AG04450 (cell line): ENCODE results near the gene CDK13. TPM values are rescaled to one million over a fixed set of nuclear protein-coding genes. Genes with fewer than 3 reads are reported as not detected.
"Not testable (repeated sequence)": the region's sequence is repeated elsewhere in the genome, so short reads cannot be mapped to it uniquely, and the experiment has no call there.

ENCODE experiments used
- CTCF ChIA-PET: fragments of 300-600, 350-600 bp; formaldehyde crosslinking; extraction: SDS; loops from one replicate; lab custom pipeline; 2022; ENCODE audit warnings: antibody characterized with exemption, inconsistent platforms; lab: Charles Lee
- POLR2A ChIA-PET: fragments of 350-600 bp; formaldehyde crosslinking; extraction: SDS; loops from one replicate; lab custom pipeline; 2021; ENCODE audit warnings: antibody characterized with exemption, inconsistent platforms; lab: Yijun Ruan, JAX
- DNase-seq: peaks from one replicate; pipeline ENCODE4 v3.0.0-alpha.2; 2011; ENCODE audit warnings: low read depth, low spot score
- H3K27ac ChIP-seq: one replicate; pipeline ENCODE4 v1.5.1; 2012; ENCODE audit warnings: low read depth, low read length, control low read depth
- H3K27me3 ChIP-seq: one replicate; pipeline ENCODE4 v1.6.0; 2012; ENCODE audit warnings: low read length; ENCODE audit not compliant: control insufficient read depth, insufficient read depth
- H3K4me3 ChIP-seq: 2 replicates; pipeline ENCODE4 v1.5.1; 2011; ENCODE audit warnings: mild to moderate bottlenecking, low read depth, low read length, control low read depth
- H3K9me3 ChIP-seq: 2 replicates; pipeline ENCODE4 v1.5.1; 2012; ENCODE audit warnings: low read length; ENCODE audit not compliant: control insufficient read depth, insufficient read depth
- polyA plus RNA-seq: library from polyadenylated mRNA; depleted of rRNA; stranded (reverse); fragments of >200 nt; gene quantifications from 2 replicates; pipeline ENCODE4 v1.2.3, GENCODE V29; 2011
- TF ChIP-seq, protein P1 (sequence below): IDR thresholded peaks from 2 replicates; pipeline ENCODE4 v1.5.1; 2011; ENCODE audit warnings: low read depth, low read length, control low read depth, inconsistent platforms

The CDK13 gene
- polyA plus RNA-seq, 1 experiment, result 44.2 TPM

GRCh38 chr7:39910108-39910869, 39.8 kb upstream of the CDK13 start:
- no peaks in the 10 kb centered on the region; the same call in 1 of the 2 replicates for H3K9me3 ChIP-seq
- ChIA-PET POLR2A (interaction anchor here (0.9 to 1.4 kb wide), 2 partner anchors 10 to 38 kb away, joined by 4 to 5 read pairs; no protein-coding TSS in a partner anchor), CTCF (interaction anchor here (0.6 to 1.6 kb wide), 5 partner anchors 13 to 330 kb away, joined by 3 to 11 read pairs (median 3); no protein-coding TSS in a partner anchor)
- H3K4me3 ChIP-seq, result no peak overlapping the region
- H3K27ac ChIP-seq, result no peak overlapping the region
- peak; percentile 2 for DNase-seq
- no peaks in the 10 kb centered on the region for H3K27me3 ChIP-seq
- TF ChIP-seq, protein P1, sequence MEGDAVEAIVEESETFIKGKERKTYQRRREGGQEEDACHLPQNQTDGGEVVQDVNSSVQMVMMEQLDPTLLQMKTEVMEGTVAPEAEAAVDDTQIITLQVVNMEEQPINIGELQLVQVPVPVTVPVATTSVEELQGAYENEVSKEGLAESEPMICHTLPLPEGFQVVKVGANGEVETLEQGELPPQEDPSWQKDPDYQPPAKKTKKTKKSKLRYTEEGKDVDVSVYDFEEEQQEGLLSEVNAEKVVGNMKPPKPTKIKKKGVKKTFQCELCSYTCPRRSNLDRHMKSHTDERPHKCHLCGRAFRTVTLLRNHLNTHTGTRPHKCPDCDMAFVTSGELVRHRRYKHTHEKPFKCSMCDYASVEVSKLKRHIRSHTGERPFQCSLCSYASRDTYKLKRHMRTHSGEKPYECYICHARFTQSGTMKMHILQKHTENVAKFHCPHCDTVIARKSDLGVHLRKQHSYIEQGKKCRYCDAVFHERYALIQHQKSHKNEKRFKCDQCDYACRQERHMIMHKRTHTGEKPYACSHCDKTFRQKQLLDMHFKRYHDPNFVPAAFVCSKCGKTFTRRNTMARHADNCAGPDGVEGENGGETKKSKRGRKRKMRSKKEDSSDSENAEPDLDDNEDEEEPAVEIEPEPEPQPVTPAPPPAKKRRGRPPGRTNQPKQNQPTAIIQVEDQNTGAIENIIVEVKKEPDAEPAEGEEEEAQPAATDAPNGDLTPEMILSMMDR, result no peak

GRCh38 chr7:39911167-39911566, 38.9 kb upstream of the CDK13 start:
- no peak overlapping the region for H3K27ac ChIP-seq
- POLR2A ChIA-PET, result interaction anchor here (1.4 kb wide), 1 partner anchor 9 kb away, joined by 5 read pairs; no protein-coding TSS in a partner anchor
- H3K4me3 ChIP-seq, result no peak overlapping the region
- no peak for DNase-seq
- CTCF ChIA-PET, result interaction anchor here (0.6 to 1.6 kb wide), 3 partner anchors 16 to 331 kb away, joined by 3 to 11 read pairs (median 3); no protein-coding TSS in a partner anchor
- no peaks in the 10 kb centered on the region for H3K27me3 ChIP-seq
- no peaks in the 10 kb centered on the region; the same call in 1 of the 2 replicates for H3K9me3 ChIP-seq
- TF ChIP-seq, protein P1, result 0 out of 2 replicates have a peak, but pooled peaks have one; percentile 18

GRCh38 chr7:39915847-39916246, 34.2 kb upstream of the CDK13 start:
- H3K9me3 ChIP-seq, POLR2A ChIA-PET, DNase-seq, H3K27me3 ChIP-seq, H3K27ac ChIP-seq, H3K4me3 ChIP-seq: not testable (repeated sequence)
- CTCF ChIA-PET, result interaction anchor here (1.0 to 1.8 kb wide), 2 partner anchors 16 to 20 kb away, joined by 3 to 9 read pairs; no protein-coding TSS in a partner anchor

DNA sequence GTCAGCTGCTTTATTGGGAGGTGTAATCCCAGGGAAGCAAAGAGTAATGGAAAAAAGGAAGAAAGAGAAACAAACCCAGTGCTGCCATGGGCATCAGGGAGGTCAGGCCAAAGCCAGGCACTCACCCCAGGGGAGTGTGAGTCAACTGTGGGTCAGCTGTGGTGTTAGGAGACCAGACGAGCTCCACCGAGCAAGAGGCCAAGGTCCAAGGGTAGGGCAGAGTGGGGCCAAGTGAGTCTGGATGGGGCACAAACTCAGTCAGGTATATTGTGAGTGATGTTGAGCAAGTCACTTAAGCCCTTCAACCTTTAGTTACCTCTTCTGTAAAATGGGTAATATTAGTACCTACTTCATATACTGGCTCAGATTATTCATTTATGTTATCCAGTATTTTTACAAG, 30.4 kb upstream of the CDK13 start:
- Histone ChIP-seq H3K4me3 (no peak overlapping the region), H3K9me3 (no peaks in the 10 kb centered on the region), H3K27ac (no peak overlapping the region), H3K27me3 (peaks cover 14% of the 10 kb centered on the region)
- CTCF ChIA-PET, result interaction anchor here (1.1 to 2.0 kb wide), 2 partner anchors 23 to 339 kb away, joined by 3 to 10 read pairs; no protein-coding TSS in a partner anchor
- POLR2A ChIA-PET, result no interaction called here
- TF ChIP-seq, protein P1, result no peak
- no peak for DNase-seq

- ChIA-PET POLR2A (interaction anchor here (0.6 kb wide), 1 partner anchor 15 kb away, joined by 4 read pairs; no protein-coding TSS in a partner anchor), CTCF (interaction anchor here (1.4 to 2.0 kb wide), 2 partner anchors 24 to 25 kb away, joined by 3 to 10 read pairs; no protein-coding TSS in a partner anchor)
- no peaks in the 10 kb centered on the region for H3K9me3 ChIP-seq
- peaks cover 14% of the 10 kb centered on the region for H3K27me3 ChIP-seq
- H3K4me3 ChIP-seq, result no peak overlapping the region
- no peak for DNase-seq
- no peak overlapping the region for H3K27ac ChIP-seq
- TF ChIP-seq, protein P1, result no peak
Measured at GRCh38 chr7:39921506-39922175, 28.4 kb upstream of the CDK13 start.
